ENCODE results near the gene C17orf75. TPM values are rescaled to one million over a fixed set of nuclear protein-coding genes. Genes with fewer than 3 reads are reported as not detected.

Gene C17orf75
- total and polyA plus RNA-seq, 2 experiments from 2014 or later: 16.0 to 25.7 TPM

DNA sequence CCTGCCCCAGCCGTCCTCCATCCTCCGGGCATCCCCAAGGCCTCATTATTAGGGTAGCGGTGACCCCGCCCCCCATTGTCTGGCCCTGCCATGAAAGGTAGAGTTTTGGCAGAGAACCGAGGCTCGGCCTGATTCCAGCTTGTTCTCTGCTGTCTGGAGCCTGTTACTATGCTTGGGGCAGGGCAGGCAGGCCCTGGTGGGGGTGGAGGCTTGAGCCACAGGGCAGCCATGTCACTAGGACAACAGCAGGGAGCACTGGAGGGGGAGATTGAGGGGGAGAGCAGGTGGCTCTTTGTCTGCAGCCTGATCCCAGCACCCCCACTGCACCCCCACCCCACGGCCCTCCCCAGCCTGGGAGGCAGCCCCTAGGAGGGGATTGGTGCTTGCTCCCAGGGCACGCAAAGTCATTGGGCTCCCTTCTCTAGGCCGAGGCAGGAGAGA is 60.9 kb downstream of the C17orf75 start:
- WGBS (ENCODE audit: low lambda C conversion rate, missing lambda C conversion rate): 61% methylated on average over 8 of the region's 9 CpGs
- Histone ChIP-seq H3K4me2 (no peak overlapping the region), H4K20me1 (ENCODE audit: insufficient read depth, poor library complexity, severe bottlenecking) (no peaks in the 10 kb centered on the region), H3K4me1 (ENCODE audit: insufficient read depth) (no peaks in the 10 kb centered on the region), H3K9me2 (replicated peaks; ENCODE audit: insufficient read depth) (no peaks in the 10 kb centered on the region), H3K36me3 (replicated peaks; ENCODE audit: insufficient read depth, low read depth) (no peaks in the 10 kb centered on the region), H3K27ac (no peak overlapping the region), H2AFZ (no peak overlapping the region), H3K27me3 (peaks cover 11% of the 10 kb centered on the region), H3K4me3 (no peak overlapping the region), H3K9me3 (ENCODE audit: low read depth) (no peaks in the 10 kb centered on the region), H3K79me2 (no peaks in the 10 kb centered on the region)
- TF ChIP-seq CTCF (IDR thresholded peaks at IDR 0.05; ENCODE audit: poor library complexity) (no peak), EZH2phosphoT487 (IDR thresholded peaks at IDR 0.05; ENCODE audit: low read depth, severe bottlenecking, unreplicated experiment) (no peak), EZH2 (IDR thresholded peaks at IDR 0.05; ENCODE audit: borderline replicate concordance) (no peak)
- no peak for DNase-seq (ENCODE audit: low spot score)

GRCh38 chr17:32279891-32280716 is 61.9 kb downstream of the C17orf75 start:
- Histone ChIP-seq H3K27me3 (peaks cover 11% of the 10 kb centered on the region), H4K20me1 (ENCODE audit: insufficient read depth, poor library complexity, severe bottlenecking) (no peaks in the 10 kb centered on the region), H3K4me1 (ENCODE audit: insufficient read depth) (no peaks in the 10 kb centered on the region), H3K79me2 (no peaks in the 10 kb centered on the region), H3K9me2 (replicated peaks; ENCODE audit: insufficient read depth) (no peaks in the 10 kb centered on the region), H3K27ac (no peak overlapping the region), H2AFZ (no peak overlapping the region), H3K9me3 (ENCODE audit: low read depth) (no peaks in the 10 kb centered on the region), H3K4me3 (no peak overlapping the region), H3K36me3 (replicated peaks; ENCODE audit: insufficient read depth, low read depth) (no peaks in the 10 kb centered on the region), H3K4me2 (no peak overlapping the region)
- TF ChIP-seq EZH2 (IDR thresholded peaks at IDR 0.05; ENCODE audit: borderline replicate concordance): no peak
- TF ChIP-seq CTCF (IDR thresholded peaks at IDR 0.05; ENCODE audit: poor library complexity): no peak
- no peak for TF ChIP-seq EZH2phosphoT487 (IDR thresholded peaks at IDR 0.05; ENCODE audit: low read depth, severe bottlenecking, unreplicated experiment)
- no peak for DNase-seq (ENCODE audit: low spot score)
- WGBS (ENCODE audit: low lambda C conversion rate, missing lambda C conversion rate): 55% methylated on average over 20 of the region's 21 CpGs

- Histone ChIP-seq H3K27me3 (peaks cover 18% of the 10 kb centered on the region), H3K9me2 (replicated peaks; ENCODE audit: insufficient read depth) (no peaks in the 10 kb centered on the region), H4K20me1 (ENCODE audit: insufficient read depth, poor library complexity, severe bottlenecking) (no peaks in the 10 kb centered on the region), H3K36me3 (replicated peaks; ENCODE audit: insufficient read depth, low read depth) (no peaks in the 10 kb centered on the region), H3K4me3 (no peak overlapping the region), H2AFZ (no peak overlapping the region), H3K27ac (no peak overlapping the region), H3K4me1 (ENCODE audit: insufficient read depth) (no peaks in the 10 kb centered on the region), H3K4me2 (no peak overlapping the region), H3K79me2 (no peaks in the 10 kb centered on the region), H3K9me3 (ENCODE audit: low read depth) (no peaks in the 10 kb centered on the region)
- TF ChIP-seq CTCF (IDR thresholded peaks at IDR 0.05; ENCODE audit: poor library complexity) (no peak), EZH2phosphoT487 (IDR thresholded peaks at IDR 0.05; ENCODE audit: low read depth, severe bottlenecking, unreplicated experiment) (no peak), EZH2 (IDR thresholded peaks at IDR 0.05; ENCODE audit: borderline replicate concordance) (no peak)
- 88% methylated on average over 2 of the region's 2 CpGs for WGBS (ENCODE audit: low lambda C conversion rate, missing lambda C conversion rate)
- DNase-seq (ENCODE audit: low spot score): no peak
Measured at GRCh38 chr17:32278815-32279214, 63.2 kb downstream of the C17orf75 start.

MicroRNA genes within 50 kb of the gene (microRNA counts, 767-probe panel; counts per million panel counts)
- microRNA hsa-miR-632: not detected

Small RNAs within 50 kb of the gene (microRNA-seq; reads per million reads assigned to microRNA genes)
- gene MIR632: not detected

Other genes with a start within 250 kb of the C17orf75 start
- 36.9 and 38.4 TPM in 2 replicates for gene RHOT1, start 199.7 kb downstream of the C17orf75 start, total RNA-seq
- gene RHOT1, start 199.7 kb downstream of the C17orf75 start, polyA plus RNA-seq: 22.6 and 23.9 TPM in 2 replicates
- gene RHBDL3, start 76.3 kb downstream of the C17orf75 start, total RNA-seq: 0.36 and 0.70 TPM in 2 replicates
- 0.18 and 0.28 TPM in 2 replicates for gene RHBDL3, start 76.3 kb downstream of the C17orf75 start, polyA plus RNA-seq
- gene ZNF207, start 8.0 kb upstream of the C17orf75 start, total RNA-seq: 138 and 161 TPM in 2 replicates
- 137 and 138 TPM in 2 replicates for gene ZNF207, start 8.0 kb upstream of the C17orf75 start, polyA plus RNA-seq
- gene PSMD11, start 102.3 kb upstream of the C17orf75 start, total RNA-seq: 61.6 and 62.0 TPM in 2 replicates
- gene PSMD11, start 102.3 kb upstream of the C17orf75 start, polyA plus RNA-seq: 141 and 145 TPM in 2 replicates
- 1.1 and 1.3 TPM in 2 replicates for gene CDK5R1, start 144.8 kb upstream of the C17orf75 start, total RNA-seq
- 0.80 and 1.0 TPM in 2 replicates for gene CDK5R1, start 144.8 kb upstream of the C17orf75 start, polyA plus RNA-seq